Measurements from ENCODE around the gene ZFX.

The ZFX gene

GRCh38 chrX:24229976-24230375, 80.4 kb downstream of the ZFX start:
- Histone ChIP-seq H3K27ac (ENCODE audit: low read depth in 2 of 2, low read length in 2 of 2) (no peak overlapping the region), H3K36me3 (ENCODE audit: control insufficient read depth in 2 of 2, insufficient read depth in 2 of 2, low read length in 2 of 2) (no peaks in the 10 kb centered on the region), H3K9me3 (ENCODE audit: control insufficient read depth in 2 of 2, low read length in 2 of 2) (no peaks in the 10 kb centered on the region), H3K27me3 (ENCODE audit: control insufficient read depth in 2 of 2, insufficient read depth in 2 of 2, low read length in 2 of 2) (no peaks in the 10 kb centered on the region), H3K4me3 (ENCODE audit: low read length in 2 of 2) (no peak overlapping the region), H3K9ac (ENCODE audit: low read depth in 1 of 2, low read length in 2 of 2) (no peak overlapping the region), H3K4me1 (ENCODE audit: control insufficient read depth in 2 of 2, insufficient read depth in 2 of 2, low read length in 2 of 2) (no peaks in the 10 kb centered on the region)

DNA sequence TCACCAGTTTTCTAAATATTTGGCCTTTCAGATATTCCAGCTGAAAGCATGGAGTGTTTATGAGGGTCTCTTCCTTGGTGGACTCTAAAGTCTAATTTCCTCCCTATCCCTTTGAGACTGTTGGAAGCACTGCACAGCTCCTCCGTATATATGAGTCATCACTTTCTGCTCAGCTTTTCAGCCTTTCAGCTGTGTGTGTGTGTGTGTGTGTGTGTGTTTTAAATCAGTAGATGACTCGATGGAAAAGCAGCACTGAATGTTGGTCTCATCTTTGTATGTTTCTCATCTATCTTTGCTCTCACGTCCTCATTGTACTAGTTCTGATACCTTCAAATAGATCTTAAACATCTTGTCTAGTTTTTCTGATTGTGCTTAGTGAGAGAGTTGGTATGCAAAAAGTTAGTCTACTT, 81.6 kb downstream of the ZFX start:
- Histone ChIP-seq H3K27ac (ENCODE audit: low read depth in 2 of 2, low read length in 2 of 2) (no peak overlapping the region), H3K9ac (ENCODE audit: low read depth in 1 of 2, low read length in 2 of 2) (no peak overlapping the region)

GRCh38 chrX:24231641-24232179, 82.2 kb downstream of the ZFX start:
- Histone ChIP-seq H3K36me3 (ENCODE audit: control insufficient read depth in 2 of 2, insufficient read depth in 2 of 2, low read length in 2 of 2) (no peaks in the 10 kb centered on the region), H3K27me3 (ENCODE audit: control insufficient read depth in 2 of 2, insufficient read depth in 2 of 2, low read length in 2 of 2) (no peaks in the 10 kb centered on the region), H3K9ac (ENCODE audit: low read depth in 1 of 2, low read length in 2 of 2) (no peak overlapping the region), H3K27ac (ENCODE audit: low read depth in 2 of 2, low read length in 2 of 2) (no peak overlapping the region), H3K4me3 (ENCODE audit: low read length in 2 of 2) (no peak overlapping the region), H3K4me1 (ENCODE audit: control insufficient read depth in 2 of 2, insufficient read depth in 2 of 2, low read length in 2 of 2) (no peaks in the 10 kb centered on the region), H3K9me3 (ENCODE audit: control insufficient read depth in 2 of 2, low read length in 2 of 2) (no peaks in the 10 kb centered on the region)

More for the DNA sequence above, 81.6 kb downstream of the ZFX start:
- Histone ChIP-seq H3K4me3 (ENCODE audit: low read length in 2 of 2) (no peak overlapping the region), H3K4me1 (ENCODE audit: control insufficient read depth in 2 of 2, insufficient read depth in 2 of 2, low read length in 2 of 2) (no peaks in the 10 kb centered on the region), H3K9me3 (ENCODE audit: control insufficient read depth in 2 of 2, low read length in 2 of 2) (no peaks in the 10 kb centered on the region), H3K27me3 (ENCODE audit: control insufficient read depth in 2 of 2, insufficient read depth in 2 of 2, low read length in 2 of 2) (no peaks in the 10 kb centered on the region), H3K36me3 (ENCODE audit: control insufficient read depth in 2 of 2, insufficient read depth in 2 of 2, low read length in 2 of 2) (no peaks in the 10 kb centered on the region)

DNA sequence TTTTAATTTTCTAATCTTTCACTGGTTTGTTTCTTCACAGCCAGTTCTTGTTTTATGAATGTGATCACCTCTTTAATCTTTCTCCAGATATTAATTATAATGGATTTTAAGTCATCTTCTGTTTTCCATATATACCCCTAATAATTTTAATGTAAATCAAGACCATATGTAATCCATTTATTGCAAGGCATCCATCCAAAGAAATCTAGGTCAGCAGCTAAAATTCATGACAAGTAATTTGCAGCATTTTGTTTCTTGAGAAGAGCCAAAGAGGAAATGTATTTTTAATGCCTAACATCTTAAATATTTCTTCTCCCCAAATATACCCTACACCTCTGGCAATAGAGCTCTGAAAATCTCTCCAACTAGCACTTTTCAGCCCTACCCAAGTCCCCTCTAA, 83.3 kb downstream of the ZFX start:
- Histone ChIP-seq H3K4me1 (ENCODE audit: control insufficient read depth in 2 of 2, insufficient read depth in 2 of 2, low read length in 2 of 2) (no peaks in the 10 kb centered on the region), H3K36me3 (ENCODE audit: control insufficient read depth in 2 of 2, insufficient read depth in 2 of 2, low read length in 2 of 2) (no peaks in the 10 kb centered on the region), H3K4me3 (ENCODE audit: low read length in 2 of 2) (no peak overlapping the region), H3K9me3 (ENCODE audit: control insufficient read depth in 2 of 2, low read length in 2 of 2) (no peaks in the 10 kb centered on the region), H3K9ac (ENCODE audit: low read depth in 1 of 2, low read length in 2 of 2) (no peak overlapping the region), H3K27ac (ENCODE audit: low read depth in 2 of 2, low read length in 2 of 2) (no peak overlapping the region), H3K27me3 (ENCODE audit: control insufficient read depth in 2 of 2, insufficient read depth in 2 of 2, low read length in 2 of 2) (no peaks in the 10 kb centered on the region)

DNA sequence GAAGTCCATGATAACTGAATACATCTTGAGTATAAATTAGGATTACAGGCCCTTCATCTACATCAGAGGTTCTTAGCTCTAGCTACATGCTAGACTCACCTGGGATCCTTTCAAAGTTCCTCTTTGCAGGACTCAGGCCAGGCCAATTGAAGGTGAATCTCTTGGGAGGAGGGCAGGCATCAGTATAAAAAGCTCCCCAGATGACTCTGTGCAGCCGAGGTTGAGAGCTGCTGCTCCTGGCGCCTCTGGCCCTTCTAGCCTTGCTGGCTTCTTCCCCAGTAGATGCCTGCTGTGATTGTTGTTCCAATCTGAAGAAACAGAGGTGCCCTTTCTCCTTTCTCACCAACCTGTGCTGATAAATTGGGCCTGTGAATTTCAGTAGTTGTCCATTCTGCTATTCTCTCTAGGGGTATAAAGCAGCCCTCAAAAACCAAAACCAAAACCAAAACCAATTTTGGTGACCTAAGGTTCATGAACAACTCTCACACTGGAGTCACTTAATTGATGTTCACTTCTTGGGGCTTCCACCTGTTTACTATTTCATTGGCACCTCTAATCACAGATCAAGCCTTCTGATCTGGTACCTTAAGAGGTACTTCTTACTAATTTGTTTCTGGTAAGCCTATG, 85.7 kb downstream of the ZFX start:
- Histone ChIP-seq H3K9ac (ENCODE audit: low read depth in 1 of 2, low read length in 2 of 2) (no peak overlapping the region), H3K9me3 (ENCODE audit: control insufficient read depth in 2 of 2, low read length in 2 of 2) (no peaks in the 10 kb centered on the region), H3K27ac (ENCODE audit: low read depth in 2 of 2, low read length in 2 of 2) (no peak overlapping the region), H3K27me3 (ENCODE audit: control insufficient read depth in 2 of 2, insufficient read depth in 2 of 2, low read length in 2 of 2) (no peaks in the 10 kb centered on the region), H3K4me1 (ENCODE audit: control insufficient read depth in 2 of 2, insufficient read depth in 2 of 2, low read length in 2 of 2) (no peaks in the 10 kb centered on the region), H3K36me3 (ENCODE audit: control insufficient read depth in 2 of 2, insufficient read depth in 2 of 2, low read length in 2 of 2) (no peaks in the 10 kb centered on the region), H3K4me3 (ENCODE audit: low read length in 2 of 2) (no peak overlapping the region)

GRCh38 chrX:24241822-24242648, 92.5 kb downstream of the ZFX start:
- Histone ChIP-seq H3K36me3 (ENCODE audit: control insufficient read depth in 2 of 2, insufficient read depth in 2 of 2, low read length in 2 of 2) (no peaks in the 10 kb centered on the region), H3K9ac (ENCODE audit: low read depth in 1 of 2, low read length in 2 of 2) (no peak overlapping the region), H3K4me3 (ENCODE audit: low read length in 2 of 2) (no peak overlapping the region), H3K27ac (ENCODE audit: low read depth in 2 of 2, low read length in 2 of 2) (no peak overlapping the region), H3K27me3 (ENCODE audit: control insufficient read depth in 2 of 2, insufficient read depth in 2 of 2, low read length in 2 of 2) (peaks cover 0 to 3% of the 10 kb centered on the region in 2 donors), H3K4me1 (ENCODE audit: control insufficient read depth in 2 of 2, insufficient read depth in 2 of 2, low read length in 2 of 2) (no peaks in the 10 kb centered on the region), H3K9me3 (ENCODE audit: control insufficient read depth in 2 of 2, low read length in 2 of 2) (no peaks in the 10 kb centered on the region)

- H3K4me1 ChIP-seq (ENCODE audit: control insufficient read depth in 2 of 2, insufficient read depth in 2 of 2, low read length in 2 of 2): no peaks in the 10 kb centered on the region
- no peak overlapping the region for H3K9ac ChIP-seq (ENCODE audit: low read depth in 1 of 2, low read length in 2 of 2)
- H3K36me3 ChIP-seq (ENCODE audit: control insufficient read depth in 2 of 2, insufficient read depth in 2 of 2, low read length in 2 of 2): no peaks in the 10 kb centered on the region
- H3K9me3 ChIP-seq (ENCODE audit: control insufficient read depth in 2 of 2, low read length in 2 of 2): no peaks in the 10 kb centered on the region
- H3K4me3 ChIP-seq (ENCODE audit: low read length in 2 of 2): no peak overlapping the region
- no peak overlapping the region for H3K27ac ChIP-seq (ENCODE audit: low read depth in 2 of 2, low read length in 2 of 2)
- H3K27me3 ChIP-seq (ENCODE audit: control insufficient read depth in 2 of 2, insufficient read depth in 2 of 2, low read length in 2 of 2): peaks cover 0 to 3% of the 10 kb centered on the region in 2 donors
Observed at GRCh38 chrX:24242649-24243175, 93.2 kb downstream of the ZFX start.

GRCh38 chrX:24243188-24243587, 93.7 kb downstream of the ZFX start:
- Histone ChIP-seq H3K4me1 (ENCODE audit: control insufficient read depth in 2 of 2, insufficient read depth in 2 of 2, low read length in 2 of 2) (no peaks in the 10 kb centered on the region), H3K9ac (ENCODE audit: low read depth in 1 of 2, low read length in 2 of 2) (no peak overlapping the region), H3K4me3 (ENCODE audit: low read length in 2 of 2) (no peak overlapping the region), H3K36me3 (ENCODE audit: control insufficient read depth in 2 of 2, insufficient read depth in 2 of 2, low read length in 2 of 2) (no peaks in the 10 kb centered on the region), H3K9me3 (ENCODE audit: control insufficient read depth in 2 of 2, low read length in 2 of 2) (no peaks in the 10 kb centered on the region), H3K27ac (ENCODE audit: low read depth in 2 of 2, low read length in 2 of 2) (no peak overlapping the region), H3K27me3 (ENCODE audit: control insufficient read depth in 2 of 2, insufficient read depth in 2 of 2, low read length in 2 of 2) (peaks cover under 1 to 3% of the 10 kb centered on the region in 2 donors)

- H3K9me3 ChIP-seq (ENCODE audit: control insufficient read depth in 2 of 2, low read length in 2 of 2): no peaks in the 10 kb centered on the region
- no peaks in the 10 kb centered on the region for H3K4me1 ChIP-seq (ENCODE audit: control insufficient read depth in 2 of 2, insufficient read depth in 2 of 2, low read length in 2 of 2)
- H3K4me3 ChIP-seq (ENCODE audit: low read length in 2 of 2): no peak overlapping the region
- H3K27ac ChIP-seq (ENCODE audit: low read depth in 2 of 2, low read length in 2 of 2): no peak overlapping the region
- no peaks in the 10 kb centered on the region for H3K36me3 ChIP-seq (ENCODE audit: control insufficient read depth in 2 of 2, insufficient read depth in 2 of 2, low read length in 2 of 2)
- no peak overlapping the region for H3K9ac ChIP-seq (ENCODE audit: low read depth in 1 of 2, low read length in 2 of 2)
- peaks cover 2 to 3% of the 10 kb centered on the region in 2 donors for H3K27me3 ChIP-seq (ENCODE audit: control insufficient read depth in 2 of 2, insufficient read depth in 2 of 2, low read length in 2 of 2)
Observed at GRCh38 chrX:24243692-24244091, 94.2 kb downstream of the ZFX start.

- Histone ChIP-seq H3K4me1 (ENCODE audit: control insufficient read depth in 2 of 2, insufficient read depth in 2 of 2, low read length in 2 of 2) (no peaks in the 10 kb centered on the region), H3K27me3 (ENCODE audit: control insufficient read depth in 2 of 2, insufficient read depth in 2 of 2, low read length in 2 of 2) (peaks cover 2 to 3% of the 10 kb centered on the region in 2 donors), H3K4me3 (ENCODE audit: low read length in 2 of 2) (no peak overlapping the region), H3K36me3 (ENCODE audit: control insufficient read depth in 2 of 2, insufficient read depth in 2 of 2, low read length in 2 of 2) (no peaks in the 10 kb centered on the region), H3K9me3 (ENCODE audit: control insufficient read depth in 2 of 2, low read length in 2 of 2) (no peaks in the 10 kb centered on the region), H3K27ac (ENCODE audit: low read depth in 2 of 2, low read length in 2 of 2) (no peak overlapping the region), H3K9ac (ENCODE audit: low read depth in 1 of 2, low read length in 2 of 2) (no peak overlapping the region)
Observed at GRCh38 chrX:24245202-24245601, 95.7 kb downstream of the ZFX start.

Data from mucosa of rectum (tissue), 2 donors.